CD14-positive monocyte (primary cell): ENCODE data around the gene PHLDB2. TPM values are rescaled to one million over a fixed set of nuclear protein-coding genes. Genes with fewer than 3 reads are reported as not detected.
A peak's percentile ranks its signal among the peaks of the same experiment; 100 is the strongest.

Source experiments
- DNase-seq, 3 donors: peaks; one replicate each; pipeline ENCODE4 v3.0.0-alpha.2; 2011 to 2022
- H2AFZ ChIP-seq: 2 replicates; pipeline ENCODE4 v1.6.0; 2012; ENCODE audit warnings: mild to moderate bottlenecking, low read depth, low read length, inconsistent platforms; ENCODE audit not compliant: insufficient read depth, poor library complexity, severe bottlenecking
- H3K27ac ChIP-seq, 2 donors: 1 replicate in 1 of 2; 2 replicates in 1 of 2; pipeline ENCODE4 v1.5.1; 2012 to 2013; ENCODE audit warnings: low read length in 2 of 2, control low read depth in 1 of 2, inconsistent platforms in 1 of 2, low read depth in 1 of 2, mild to moderate bottlenecking in 1 of 2
- H3K27me3 ChIP-seq, 2 donors: one replicate each; pipeline versions ENCODE4 v1.6.0 to v1.6.1; 2011 to 2013; ENCODE audit warnings: low read length in 2 of 2; ENCODE audit not compliant: control insufficient read depth in 2 of 2, insufficient read depth in 2 of 2
- H3K36me3 ChIP-seq, 2 donors: replicated peaks in 1 of 2; 1 replicate in 1 of 2; 2 replicates in 1 of 2; pipeline versions ENCODE4 v1.5.1 to v1.6.1; 2012 to 2013; ENCODE audit warnings: low read length in 2 of 2, control low read depth in 1 of 2, inconsistent platforms in 1 of 2, mild to moderate bottlenecking in 1 of 2; ENCODE audit not compliant: insufficient read depth in 2 of 2, control insufficient read depth in 1 of 2
- H3K4me1 ChIP-seq, 2 donors: 1 replicate in 1 of 2; 2 replicates in 1 of 2; pipeline versions ENCODE4 v1.5.1 to v1.6.1; 2012 to 2013; ENCODE audit warnings: low read length in 2 of 2, control low read depth in 1 of 2, inconsistent platforms in 1 of 2, mild to moderate bottlenecking in 1 of 2, moderate library complexity in 1 of 2; ENCODE audit not compliant: insufficient read depth in 2 of 2, control insufficient read depth in 1 of 2
- H3K4me2 ChIP-seq: replicated peaks from 2 replicates; pipeline ENCODE3; 2012; ENCODE audit warnings: low read length, moderate library complexity, mild to moderate bottlenecking; ENCODE audit not compliant: poor library complexity, severe bottlenecking; ENCODE audit errors: extremely low read depth
- H3K4me3 ChIP-seq, 3 experiments: fragments of 200-600 bp in 1 of 3; sonication (generic) in 1 of 3; replicated peaks in 1 of 3; 1 replicate in 2 of 3; 2 replicates in 1 of 3; pipeline ENCODE4 v1.5.1; 2011 to 2013; ENCODE audit warnings: low read length in 3 of 3, mild to moderate bottlenecking in 3 of 3, control low read depth in 2 of 3, low read depth in 2 of 3, inconsistent platforms in 1 of 3, moderate library complexity in 1 of 3
- H3K79me2 ChIP-seq: 2 replicates; pipeline ENCODE4 v1.6.0; 2012; ENCODE audit warnings: mild to moderate bottlenecking, control low read depth, inconsistent platforms, low read length, moderate library complexity; ENCODE audit not compliant: insufficient read depth
- H3K9ac ChIP-seq: 2 replicates; pipeline ENCODE4 v1.6.0; 2017; ENCODE audit warnings: low read length, mild to moderate bottlenecking; ENCODE audit not compliant: insufficient read depth, poor library complexity, severe bottlenecking
- H3K9me3 ChIP-seq, 2 donors: replicated peaks in 1 of 2; 1 replicate in 1 of 2; 2 replicates in 1 of 2; pipeline versions ENCODE4 v1.5.1 to v1.6.1; 2012 to 2013; ENCODE audit warnings: low read length in 2 of 2, control low read depth in 1 of 2; ENCODE audit not compliant: control insufficient read depth in 1 of 2, insufficient read depth in 1 of 2
- H4K20me1 ChIP-seq: 2 replicates; pipeline ENCODE4 v1.6.0; 2012; ENCODE audit warnings: mild to moderate bottlenecking, low read length, control low read depth, moderate library complexity; ENCODE audit not compliant: insufficient read depth
- H3K27ac Mint-ChIP-seq, 7 donors: one replicate each; pipeline ENCODE4 v1.8.0; 2020; ENCODE audit warnings: mild to moderate bottlenecking in 7 of 7, mixed read lengths in 7 of 7, moderate library complexity in 6 of 7, inconsistent platforms in 2 of 7
- H3K27me3 Mint-ChIP-seq, 3 donors: one replicate each; pipeline ENCODE4 v1.8.0; 2021 to 2022; ENCODE audit warnings: low read depth in 3 of 3, mild to moderate bottlenecking in 3 of 3, mixed read lengths in 3 of 3, moderate library complexity in 3 of 3, inconsistent platforms in 1 of 3
- H3K36me3 Mint-ChIP-seq, 2 donors: one replicate each; pipeline ENCODE4 v1.8.0; 2020; ENCODE audit warnings: mixed read lengths in 2 of 2, inconsistent platforms in 1 of 2, mild to moderate bottlenecking in 1 of 2
- H3K4me1 Mint-ChIP-seq: one replicate; pipeline ENCODE4 v1.8.0; 2020; ENCODE audit warnings: mild to moderate bottlenecking, mixed read lengths
- H3K4me3 Mint-ChIP-seq, 2 donors: one replicate each; pipeline ENCODE4 v1.8.0; 2020; ENCODE audit warnings: mild to moderate bottlenecking in 2 of 2, mixed read lengths in 2 of 2, moderate library complexity in 1 of 2
- H3K9me3 Mint-ChIP-seq, 7 donors: one replicate each; pipeline ENCODE4 v1.8.0; 2020 to 2022; ENCODE audit warnings: mixed read lengths in 7 of 7, mild to moderate bottlenecking in 6 of 7, moderate library complexity in 6 of 7, inconsistent platforms in 2 of 7
- WGBS: methylation state at CpG from one replicate; pipeline ENCODE4 v1.1.5; 2013; ENCODE audit warnings: missing lambda C conversion rate; ENCODE audit not compliant: insufficient coverage; 5-methylcytosine and 5-hydroxymethylcytosine counted together
- intact Hi-C, 2 donors: fragments of 100-400 bp; cut with micrococcal nuclease; formaldehyde crosslinking; loops; one replicate each; pipeline versions ENCODE4 v1.15.0 to v1.15.1; 2023
- polyA plus RNA-seq, 3 donors: library from polyadenylated mRNA; depleted of rRNA in 1 of 3; unstranded in 2 of 3; stranded (reverse) in 1 of 3; fragments of 300-500 nt in 2 of 3; fragments of >200 nt in 1 of 3; fragmentation: Illumina TruSeq in 2 of 3; gene quantifications; 1 replicate in 2 of 3; 2 replicates in 1 of 3; pipeline ENCODE4 v1.2.3, GENCODE V29; 2012 to 2021
- TF ChIP-seq, protein P1 (sequence below): fragments of 200-600 bp; IDR thresholded peaks from one replicate; pipeline ENCODE4 v1.8.0; 2022; ENCODE audit warnings: antibody characterized with exemption, mild to moderate bottlenecking

The PHLDB2 gene
- polyA plus RNA-seq, 3 donors = 0.08 TPM; not detected in 2

DNA sequence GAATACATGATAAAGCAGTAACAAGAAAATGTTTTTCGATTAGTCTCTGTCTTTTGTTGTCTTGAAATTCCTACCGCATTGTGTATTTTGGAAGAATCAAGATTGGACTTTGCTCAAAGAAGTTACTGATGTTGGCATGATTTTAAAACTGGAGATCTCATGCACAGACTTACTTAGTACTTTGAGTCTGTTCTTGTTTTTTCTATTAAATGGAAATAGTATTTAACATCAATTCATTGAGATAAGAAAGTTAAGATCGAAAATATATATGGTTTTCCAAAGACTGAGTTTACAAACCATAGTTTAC, 122.3 kb downstream of the PHLDB2 start:
- Histone ChIP-seq H3K4me1 (peaks cover 25 to 39% of the 10 kb centered on the region in 2 donors), H3K27me3 (no peaks in the 10 kb centered on the region), H3K79me2 (peaks cover 75% of the 10 kb centered on the region), H3K4me3 (peak overlapping the region in 1 of 3 experiments; percentile 98), H2AFZ (no peak overlapping the region), H3K36me3 (peaks cover 7 to 42% of the 10 kb centered on the region in 2 donors), H3K9me3 (no peaks in the 10 kb centered on the region), H3K9ac (no peak overlapping the region), H4K20me1 (peaks cover 69% of the 10 kb centered on the region), H3K27ac (peak overlapping the region in 1 of 2 donors; percentile 54), H3K4me2 (peak overlapping the region; percentile 93)
- H3K4me3 Mint-ChIP-seq = peak overlapping the region in 1 of 2 donors; percentile 92
- peaks cover 42% of the 10 kb centered on the region for H3K4me1 Mint-ChIP-seq
- intact Hi-C loops = no loop called here
- no peak for DNase-seq
- H3K27ac Mint-ChIP-seq = no peak overlapping the region
- WGBS = no CpG with 5 or more reads among the region's 3 CpGs
- TF ChIP-seq, protein P1, sequence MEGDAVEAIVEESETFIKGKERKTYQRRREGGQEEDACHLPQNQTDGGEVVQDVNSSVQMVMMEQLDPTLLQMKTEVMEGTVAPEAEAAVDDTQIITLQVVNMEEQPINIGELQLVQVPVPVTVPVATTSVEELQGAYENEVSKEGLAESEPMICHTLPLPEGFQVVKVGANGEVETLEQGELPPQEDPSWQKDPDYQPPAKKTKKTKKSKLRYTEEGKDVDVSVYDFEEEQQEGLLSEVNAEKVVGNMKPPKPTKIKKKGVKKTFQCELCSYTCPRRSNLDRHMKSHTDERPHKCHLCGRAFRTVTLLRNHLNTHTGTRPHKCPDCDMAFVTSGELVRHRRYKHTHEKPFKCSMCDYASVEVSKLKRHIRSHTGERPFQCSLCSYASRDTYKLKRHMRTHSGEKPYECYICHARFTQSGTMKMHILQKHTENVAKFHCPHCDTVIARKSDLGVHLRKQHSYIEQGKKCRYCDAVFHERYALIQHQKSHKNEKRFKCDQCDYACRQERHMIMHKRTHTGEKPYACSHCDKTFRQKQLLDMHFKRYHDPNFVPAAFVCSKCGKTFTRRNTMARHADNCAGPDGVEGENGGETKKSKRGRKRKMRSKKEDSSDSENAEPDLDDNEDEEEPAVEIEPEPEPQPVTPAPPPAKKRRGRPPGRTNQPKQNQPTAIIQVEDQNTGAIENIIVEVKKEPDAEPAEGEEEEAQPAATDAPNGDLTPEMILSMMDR = no peak
- H3K27me3 Mint-ChIP-seq = peaks cover 0 to 4% (median 1%) of the 10 kb centered on the region in 3 donors
- peaks cover 18 to 41% of the 10 kb centered on the region in 2 donors for H3K36me3 Mint-ChIP-seq
- no peaks in the 10 kb centered on the region for H3K9me3 Mint-ChIP-seq

DNA sequence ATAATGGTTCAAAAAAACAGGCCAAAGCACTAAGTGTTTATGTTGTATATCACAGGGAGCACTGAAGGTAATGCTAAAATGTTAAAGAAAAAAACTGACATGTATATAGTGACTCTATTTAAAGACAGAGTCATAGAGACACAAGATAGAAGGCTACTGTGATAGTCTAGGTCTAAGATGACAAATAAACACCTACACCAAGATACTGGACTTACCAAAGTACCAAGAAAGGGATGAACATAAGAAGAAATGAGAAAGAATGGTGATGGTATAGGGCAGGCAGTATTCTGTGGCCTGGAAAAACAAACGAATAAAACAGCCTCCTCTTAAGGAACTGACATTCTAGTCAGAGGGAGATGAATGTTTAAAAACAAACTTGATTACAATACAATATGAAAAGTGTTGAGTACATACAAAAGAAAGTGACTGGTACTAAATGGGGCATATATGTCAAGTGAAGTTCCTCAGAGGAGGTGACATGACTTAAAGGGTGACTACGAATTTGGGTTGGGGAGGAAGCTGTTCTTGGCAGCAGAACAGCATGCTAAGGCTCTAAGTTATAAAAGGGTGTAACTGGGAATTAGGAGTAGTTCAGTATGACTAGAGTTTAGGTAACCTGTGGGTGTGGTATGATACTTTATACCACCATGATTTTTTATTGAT, 125.7 kb downstream of the PHLDB2 start:
- TF ChIP-seq, protein P1 = no peak
- intact Hi-C loops = no loop called here
- peaks cover 28 to 71% of the 10 kb centered on the region in 2 donors for H3K36me3 ChIP-seq
- DNase-seq = no peak
- no peaks in the 10 kb centered on the region for H3K27me3 ChIP-seq
- Mint-ChIP-seq H3K27me3 (no peaks in the 10 kb centered on the region), H3K4me1 (peaks cover 37% of the 10 kb centered on the region), H3K9me3 (no peaks in the 10 kb centered on the region), H3K27ac (peak overlapping the region in 3 of 7 donors; percentile 46 to 81 (median 73)), H3K36me3 (peaks cover 39 to 65% of the 10 kb centered on the region in 2 donors), H3K4me3 (no peak overlapping the region)
- peaks cover 96% of the 10 kb centered on the region for H4K20me1 ChIP-seq
- H2AFZ ChIP-seq = no peak overlapping the region
- H3K79me2 ChIP-seq = peaks cover 76% of the 10 kb centered on the region
- no peak overlapping the region for H3K9ac ChIP-seq
- peaks cover 20 to 25% of the 10 kb centered on the region in 2 donors for H3K4me1 ChIP-seq
- 18% methylated on average over 1 of the region's 2 CpGs for WGBS
- no peaks in the 10 kb centered on the region for H3K9me3 ChIP-seq
- H3K4me3 ChIP-seq = no peak overlapping the region
- H3K4me2 ChIP-seq = no peak overlapping the region
- H3K27ac ChIP-seq = peak overlapping the region in 1 of 2 donors; percentile 12
